HUES6 (cell line): ENCODE results near the gene PDXP.

Experiments
- H3K27ac ChIP-seq: 2 replicates; pipeline ENCODE4 v1.7.0; 2013; ENCODE audit warnings: low read depth, mild to moderate bottlenecking, low read length, inconsistent platforms
- H3K27me3 ChIP-seq: 2 replicates; pipeline ENCODE4 v1.6.1; 2013; ENCODE audit warnings: low read length; ENCODE audit not compliant: control insufficient read depth, insufficient read depth
- H3K36me3 ChIP-seq: 2 replicates; pipeline ENCODE4 v1.6.1; 2013; ENCODE audit warnings: low read length; ENCODE audit not compliant: control insufficient read depth, insufficient read depth
- H3K4me1 ChIP-seq: 2 replicates; pipeline ENCODE4 v1.6.1; 2013; ENCODE audit warnings: low read length; ENCODE audit not compliant: control insufficient read depth, insufficient read depth
- H3K4me3 ChIP-seq: 2 replicates; pipeline ENCODE4 v1.5.1; 2013; ENCODE audit warnings: low read depth, low read length
- H3K9ac ChIP-seq: one replicate; pipeline ENCODE4 v1.6.1; 2013; ENCODE audit warnings: mild to moderate bottlenecking, low read length
- H3K9me3 ChIP-seq: 2 replicates; pipeline ENCODE4 v1.6.1; 2013; ENCODE audit warnings: low read depth, low read length; ENCODE audit not compliant: control insufficient read depth, insufficient read depth

The PDXP gene

GRCh38 chr22:37619991-37620390 is 38.5 kb upstream of the PDXP start:
- Histone ChIP-seq H3K27ac (no peak overlapping the region), H3K4me3 (no peak overlapping the region), H3K9ac (no peak overlapping the region), H3K27me3 (no peaks in the 10 kb centered on the region), H3K36me3 (peaks cover 69% of the 10 kb centered on the region), H3K9me3 (no peaks in the 10 kb centered on the region), H3K4me1 (peaks cover 3% of the 10 kb centered on the region; the same call in 1 of the 2 replicates)

GRCh38 chr22:37621352-37621860 is 37.1 kb upstream of the PDXP start:
- H3K9ac ChIP-seq = no peak overlapping the region
- no peak overlapping the region for H3K4me3 ChIP-seq
- peaks cover 3% of the 10 kb centered on the region; the same call in 1 of the 2 replicates for H3K4me1 ChIP-seq
- H3K36me3 ChIP-seq = peaks cover 76% of the 10 kb centered on the region
- no peaks in the 10 kb centered on the region for H3K9me3 ChIP-seq
- no peak overlapping the region for H3K27ac ChIP-seq
- H3K27me3 ChIP-seq = no peaks in the 10 kb centered on the region

- Histone ChIP-seq H3K36me3 (peaks cover 74% of the 10 kb centered on the region), H3K4me1 (peaks cover 3% of the 10 kb centered on the region; the same call in 1 of the 2 replicates), H3K9me3 (no peaks in the 10 kb centered on the region), H3K9ac (no peak overlapping the region), H3K27me3 (no peaks in the 10 kb centered on the region), H3K4me3 (no peak overlapping the region), H3K27ac (no peak overlapping the region)
These were observed 35.2 kb upstream of the PDXP start for GRCh38 chr22:37623075-37624016.

GRCh38 chr22:37624017-37624365 is 34.5 kb upstream of the PDXP start:
- Histone ChIP-seq H3K27me3 (no peaks in the 10 kb centered on the region), H3K36me3 (peaks cover 74% of the 10 kb centered on the region), H3K27ac (no peak overlapping the region), H3K4me1 (peaks cover 3% of the 10 kb centered on the region; the same call in 1 of the 2 replicates), H3K9me3 (no peaks in the 10 kb centered on the region), H3K9ac (no peak overlapping the region), H3K4me3 (no peak overlapping the region)

GRCh38 chr22:37624876-37625275 is 33.6 kb upstream of the PDXP start:
- Histone ChIP-seq H3K9me3 (no peaks in the 10 kb centered on the region), H3K27ac (no peak overlapping the region), H3K4me3 (no peak overlapping the region), H3K9ac (no peak overlapping the region), H3K36me3 (peaks cover 78% of the 10 kb centered on the region), H3K27me3 (no peaks in the 10 kb centered on the region), H3K4me1 (peaks cover 3% of the 10 kb centered on the region; the same call in 1 of the 2 replicates)

GRCh38 chr22:37625737-37626136 is 32.8 kb upstream of the PDXP start:
- H3K36me3 ChIP-seq = peaks cover 71% of the 10 kb centered on the region
- no peak overlapping the region for H3K27ac ChIP-seq
- no peak overlapping the region for H3K4me3 ChIP-seq
- no peaks in the 10 kb centered on the region for H3K27me3 ChIP-seq
- peaks cover 3% of the 10 kb centered on the region; the same call in 1 of the 2 replicates for H3K4me1 ChIP-seq
- no peaks in the 10 kb centered on the region for H3K9me3 ChIP-seq
- H3K9ac ChIP-seq = no peak overlapping the region

- Histone ChIP-seq H3K9me3 (no peaks in the 10 kb centered on the region), H3K36me3 (peaks cover 71% of the 10 kb centered on the region), H3K27ac (no peak overlapping the region), H3K9ac (no peak overlapping the region), H3K4me3 (no peak overlapping the region), H3K4me1 (peaks cover 3% of the 10 kb centered on the region; the same call in 1 of the 2 replicates), H3K27me3 (no peaks in the 10 kb centered on the region)
These were observed 32.4 kb upstream of the PDXP start for GRCh38 chr22:37626144-37626543.

- H3K27ac ChIP-seq = no peak overlapping the region
- no peaks in the 10 kb centered on the region for H3K9me3 ChIP-seq
- H3K36me3 ChIP-seq = peaks cover 71% of the 10 kb centered on the region
- H3K9ac ChIP-seq = no peak overlapping the region
- no peaks in the 10 kb centered on the region for H3K27me3 ChIP-seq
- peaks cover 3% of the 10 kb centered on the region; the same call in 1 of the 2 replicates for H3K4me1 ChIP-seq
- no peak overlapping the region for H3K4me3 ChIP-seq
These were observed 31.9 kb upstream of the PDXP start for GRCh38 chr22:37626556-37627075.

- no peak overlapping the region for H3K9ac ChIP-seq
- H3K9me3 ChIP-seq = no peaks in the 10 kb centered on the region
- H3K27ac ChIP-seq = no peak overlapping the region
- H3K4me3 ChIP-seq = no peak overlapping the region
- H3K4me1 ChIP-seq = peaks cover 3% of the 10 kb centered on the region; the same call in 1 of the 2 replicates
- no peaks in the 10 kb centered on the region for H3K27me3 ChIP-seq
- peaks cover 75% of the 10 kb centered on the region for H3K36me3 ChIP-seq
These were observed 31.4 kb upstream of the PDXP start for GRCh38 chr22:37627121-37627520.

- H3K9ac ChIP-seq = no peak overlapping the region
- H3K4me3 ChIP-seq = no peak overlapping the region
- peaks cover 79% of the 10 kb centered on the region for H3K36me3 ChIP-seq
- no peak overlapping the region for H3K27ac ChIP-seq
- no peaks in the 10 kb centered on the region for H3K9me3 ChIP-seq
- no peaks in the 10 kb centered on the region for H3K27me3 ChIP-seq
- H3K4me1 ChIP-seq = peaks cover 5% of the 10 kb centered on the region; the same call in 1 of the 2 replicates
These were observed 31.0 kb upstream of the PDXP start for GRCh38 chr22:37627545-37627944.

- peaks cover 16% of the 10 kb centered on the region for H3K4me1 ChIP-seq
- peaks cover 71% of the 10 kb centered on the region for H3K36me3 ChIP-seq
- H3K27ac ChIP-seq = no peak overlapping the region
- H3K27me3 ChIP-seq = no peaks in the 10 kb centered on the region
- H3K9me3 ChIP-seq = no peaks in the 10 kb centered on the region
- no peak overlapping the region for H3K9ac ChIP-seq
- H3K4me3 ChIP-seq = no peak overlapping the region
These were observed 29.7 kb upstream of the PDXP start for GRCh38 chr22:37628830-37629229.
